Stimulated activated CD8-positive, alpha-beta memory T cell treated with anti-CD3 and anti-CD28 coated beads, Interleukin-4, amount 100 ng/mL, for 24 hours (primary cell): Measurements from ENCODE around the gene RGS3.
"Not testable (repeated sequence)": the region's sequence is repeated elsewhere in the genome, so short reads cannot be mapped to it uniquely, and the experiment has no call there.

ENCODE experiments used
- DNase-seq: peaks from one replicate; pipeline ENCODE4 v3.0.0-alpha.2; 2020; ENCODE audit warnings: low read depth

Gene RGS3

GRCh38 chr9:113488490-113488889 lies 25.0 kb downstream of the RGS3 start:
- DNase-seq, result no peak

GRCh38 chr9:113491147-113491546 lies 27.6 kb downstream of the RGS3 start:
- DNase-seq, result not testable (repeated sequence)

GRCh38 chr9:113492343-113493202 lies 29.0 kb downstream of the RGS3 start:
- DNase-seq, result no peak

GRCh38 chr9:113493203-113493520 lies 29.6 kb downstream of the RGS3 start:
- DNase-seq, result no peak

- no peak for DNase-seq
Observed at GRCh38 chr9:113495526-113495925, 32.0 kb downstream of the RGS3 start.

GRCh38 chr9:113497051-113497450 lies 33.5 kb downstream of the RGS3 start:
- DNase-seq, result no peak

GRCh38 chr9:113499153-113499875 lies 35.8 kb downstream of the RGS3 start:
- DNase-seq, result no peak

GRCh38 chr9:113499876-113500497 lies 36.5 kb downstream of the RGS3 start:
- no peak for DNase-seq

GRCh38 chr9:113501129-113501686 lies 37.7 kb downstream of the RGS3 start:
- DNase-seq, result no peak

GRCh38 chr9:113501852-113502251 lies 38.3 kb downstream of the RGS3 start:
- DNase-seq, result no peak

GRCh38 chr9:113502427-113503034 lies 39.0 kb downstream of the RGS3 start:
- DNase-seq, result no peak

GRCh38 chr9:113503131-113503541 lies 39.6 kb downstream of the RGS3 start:
- DNase-seq, result no peak

GRCh38 chr9:113503613-113504211 lies 40.2 kb downstream of the RGS3 start:
- DNase-seq, result no peak

- DNase-seq, result no peak
Observed at GRCh38 chr9:113504725-113505590, 41.4 kb downstream of the RGS3 start.

- no peak for DNase-seq
Observed at GRCh38 chr9:113506090-113506589, 42.6 kb downstream of the RGS3 start.

GRCh38 chr9:113507256-113507655 lies 43.7 kb downstream of the RGS3 start:
- DNase-seq, result no peak

GRCh38 chr9:113508111-113508749 lies 44.7 kb downstream of the RGS3 start:
- no peak for DNase-seq

- DNase-seq, result no peak
Observed at GRCh38 chr9:113509463-113509862, 45.9 kb downstream of the RGS3 start.

- DNase-seq, result no peak
Observed at GRCh38 chr9:113511047-113511521, 47.6 kb downstream of the RGS3 start.
